GM23248 (cell line): ENCODE data around the gene PIGQ.

Source experiments
- EZH2 ChIP-seq: fragments of 200-600 bp; sonication (generic); IDR thresholded peaks from 2 replicates; pipeline ENCODE4 v1.6.1; 2018; ENCODE audit warnings: antibody characterized with exemption, mild to moderate bottlenecking; ENCODE audit not compliant: insufficient read depth, poor library complexity, severe bottlenecking
- EZH2phosphoT487 ChIP-seq: fragments of 200-600 bp; sonication (generic); IDR thresholded peaks from 2 replicates; pipeline ENCODE4 v1.6.1; 2018; ENCODE audit warnings: antibody characterized with exemption, moderate library complexity, mild to moderate bottlenecking, low read depth; ENCODE audit not compliant: insufficient read depth

DNA sequence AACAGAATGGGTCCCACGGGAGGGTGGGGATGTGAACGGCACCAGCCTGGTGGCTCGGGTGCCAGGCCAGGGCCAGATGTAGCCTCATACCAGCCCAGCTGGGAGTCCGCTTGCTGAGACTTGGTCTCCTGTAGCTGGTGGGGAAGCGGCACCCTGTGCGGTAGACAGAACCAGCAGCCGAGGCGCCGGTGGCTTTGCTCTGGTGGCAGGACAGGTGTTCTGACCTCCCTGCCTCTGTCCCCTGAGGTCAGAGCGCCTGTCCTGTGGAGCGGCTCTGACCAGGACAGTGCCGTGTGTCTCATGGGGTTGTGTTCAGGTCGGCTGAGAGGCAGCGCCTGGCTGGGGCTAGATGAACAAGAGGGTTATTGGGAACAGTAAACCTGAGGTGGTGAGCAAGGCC, 40.2 kb downstream of the PIGQ start:
- TF ChIP-seq EZH2phosphoT487 = no peak
- no peak for TF ChIP-seq EZH2
